C1 segment of cervical spinal cord (tissue), 14 donors: ENCODE measurements around the gene OR2T6.
"Not testable (repeated sequence)": the region's sequence is repeated elsewhere in the genome, so short reads cannot be mapped to it uniquely, and the experiment has no call there.

Source experiments
- DNase-seq, 14 donors: peaks; one replicate each; lab custom pipeline; 2025; lab: John Stamatoyannopoulos, UW

OR2T6 gene

DNA sequence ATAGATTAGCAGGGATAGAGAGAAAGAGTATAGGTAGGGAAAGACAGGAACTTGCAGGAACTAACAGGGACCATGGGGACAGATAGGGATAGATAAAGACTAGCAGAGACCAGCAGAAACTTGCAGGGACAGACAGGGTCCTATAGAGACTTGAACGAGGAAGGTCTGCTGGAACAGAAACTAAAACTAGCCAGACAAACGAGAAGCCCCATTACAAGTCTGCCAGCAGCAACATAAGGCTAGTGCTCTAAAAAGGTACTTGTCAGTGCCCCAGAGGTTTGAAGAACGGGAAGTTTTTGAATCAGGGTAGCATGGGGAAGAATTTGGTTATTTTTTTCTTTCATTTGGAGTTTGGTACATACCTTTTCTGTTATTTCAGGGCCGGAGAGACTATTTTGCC lies 56.7 kb downstream of the OR2T6 start:
- DNase-seq = not testable (repeated sequence)

DNA sequence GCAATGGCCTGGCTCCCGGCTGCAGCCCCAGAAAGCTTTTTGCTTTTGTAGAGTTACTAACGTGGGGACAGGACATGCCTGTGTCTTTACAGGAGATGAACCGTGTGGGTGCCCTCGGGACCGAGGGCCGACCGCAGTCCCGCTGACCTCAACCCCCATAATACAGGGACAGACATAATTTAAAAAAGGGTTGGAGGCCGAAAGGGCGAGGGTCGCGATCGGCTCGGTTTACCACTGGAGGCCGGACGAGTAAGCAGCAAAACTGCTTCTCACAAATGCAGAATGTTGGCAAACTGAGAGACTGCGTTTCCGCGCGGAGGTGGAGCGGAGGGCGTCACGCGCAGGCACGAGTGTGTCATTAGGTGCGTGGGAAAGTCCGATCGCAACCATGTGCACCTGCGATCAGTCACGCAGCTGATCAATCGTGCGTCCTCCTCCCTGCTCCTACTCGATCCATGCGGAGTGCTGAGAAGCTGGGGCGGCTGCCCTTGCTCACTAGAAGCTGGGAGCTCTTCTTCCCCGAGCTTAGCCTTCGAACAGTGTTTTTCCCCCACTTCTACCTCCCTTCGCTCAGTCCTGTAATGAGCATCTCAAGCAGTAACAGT lies 58.4 kb downstream of the OR2T6 start:
- not testable (repeated sequence) for DNase-seq

DNA sequence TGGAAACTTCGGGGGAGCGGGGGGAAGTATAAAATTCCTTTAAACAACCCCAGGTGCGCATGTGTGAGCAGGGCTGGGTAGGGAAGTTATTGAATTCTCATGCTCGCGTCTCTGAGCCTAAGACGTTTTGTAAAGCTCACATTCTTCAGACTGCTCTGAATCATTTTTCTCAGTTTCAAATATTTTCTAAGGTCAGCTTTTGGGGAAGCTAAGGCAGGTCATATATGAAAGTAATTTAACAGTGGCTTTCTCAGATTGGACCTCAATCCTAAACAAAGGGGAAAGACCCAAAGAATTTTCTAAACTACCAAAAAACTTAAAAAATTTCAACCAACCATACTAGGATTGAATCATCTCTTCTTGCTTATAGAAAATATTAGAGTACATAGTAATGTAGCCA lies 59.4 kb downstream of the OR2T6 start:
- DNase-seq = not testable (repeated sequence)

DNA sequence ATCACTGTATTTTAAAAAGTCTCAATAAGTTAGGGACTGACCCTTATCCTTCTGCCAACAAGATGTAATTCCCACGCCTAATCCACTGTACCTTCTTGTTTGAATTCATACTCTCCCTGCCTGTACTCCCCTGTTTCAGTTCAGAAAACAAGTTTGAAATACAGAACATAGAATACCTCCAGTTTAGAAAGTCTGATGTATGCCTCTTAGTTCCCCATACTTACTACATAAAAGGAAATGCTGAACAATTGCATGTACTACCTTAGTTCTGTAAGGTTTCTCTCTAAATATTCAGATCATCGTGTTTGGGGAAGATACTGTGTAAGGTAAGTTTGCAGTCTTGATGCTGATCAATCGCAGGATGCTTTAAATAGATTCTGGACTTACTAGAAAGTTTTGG lies 60.8 kb downstream of the OR2T6 start:
- not testable (repeated sequence) for DNase-seq

DNA sequence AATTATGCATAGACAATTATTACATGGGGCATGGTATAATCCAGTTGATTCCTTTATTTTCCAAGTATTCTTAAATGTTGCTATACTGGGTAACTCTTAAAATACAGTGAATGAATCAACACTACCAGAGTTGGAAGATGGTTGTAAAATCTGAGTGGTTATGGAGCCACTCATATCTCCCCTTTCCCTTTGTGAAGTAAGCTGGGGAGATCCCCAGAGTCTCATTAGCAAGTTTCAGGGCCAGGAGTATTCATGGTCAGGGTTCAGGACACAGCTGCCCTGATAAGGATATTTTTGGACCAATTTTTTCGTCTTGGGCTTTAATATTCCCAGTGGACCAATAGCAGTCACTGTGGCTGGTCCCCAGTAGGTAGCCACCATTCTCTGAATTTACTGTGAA lies 63.1 kb downstream of the OR2T6 start:
- not testable (repeated sequence) for DNase-seq

DNA sequence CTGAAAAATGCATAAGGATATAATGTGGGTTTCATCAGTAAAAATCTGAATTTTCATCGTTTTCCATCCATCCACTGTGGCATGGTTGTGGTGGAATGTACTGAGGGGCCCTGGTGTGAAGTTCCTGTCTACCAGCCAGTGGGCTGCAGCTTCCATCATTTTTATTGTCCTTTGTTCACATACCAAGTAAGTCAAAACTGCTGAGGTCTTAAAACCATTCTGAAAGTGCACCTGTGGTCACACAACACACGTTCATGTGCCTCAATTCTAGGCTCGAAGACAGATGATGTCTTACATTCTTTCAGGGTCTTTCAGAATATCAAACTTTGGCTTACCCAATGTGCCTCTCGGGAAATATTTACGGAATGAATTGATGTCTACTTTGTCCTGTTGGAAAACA lies 63.7 kb downstream of the OR2T6 start:
- DNase-seq = not testable (repeated sequence)
